Stimulated activated CD4-positive, alpha-beta T cell treated with anti-CD3 and anti-CD28 coated beads, Interleukin-15, amount 100 ng/mL, for 1 hour (primary cell): Measurements from ENCODE around the gene TMEM235.
A peak's percentile ranks its signal among the peaks of the same experiment; 100 is the strongest.
"Not testable (repeated sequence)": the region's sequence is repeated elsewhere in the genome, so short reads cannot be mapped to it uniquely, and the experiment has no call there.

Experiments
- DNase-seq, 2 donors: peaks; one replicate each; pipeline ENCODE4 v3.0.0-alpha.2; 2020; ENCODE audit warnings: low read depth in 1 of 2, low spot score in 1 of 2

The TMEM235 gene

GRCh38 chr17:78237401-78238012 is 6.1 kb downstream of the TMEM235 start:
- no peak for DNase-seq

- DNase-seq: no peak
Observed at GRCh38 chr17:78238823-78239488, 7.5 kb downstream of the TMEM235 start.

- DNase-seq: no peak
Observed at GRCh38 chr17:78239489-78239931, 8.1 kb downstream of the TMEM235 start.

- no peak for DNase-seq
Observed at GRCh38 chr17:78240012-78240655, 8.7 kb downstream of the TMEM235 start.

- no peak for DNase-seq
Observed at GRCh38 chr17:78240839-78241238, 9.4 kb downstream of the TMEM235 start.

- DNase-seq: no peak
Observed at GRCh38 chr17:78241277-78242023, 10.0 kb downstream of the TMEM235 start.

GRCh38 chr17:78242024-78242742 is 10.8 kb downstream of the TMEM235 start:
- DNase-seq: no peak

- DNase-seq: no peak
Observed at GRCh38 chr17:78247304-78247703, 15.9 kb downstream of the TMEM235 start.

GRCh38 chr17:78248051-78248914 is 16.9 kb downstream of the TMEM235 start:
- DNase-seq: no peak

GRCh38 chr17:78249074-78249817 is 17.8 kb downstream of the TMEM235 start:
- DNase-seq: no peak

- DNase-seq: no peak
Observed at GRCh38 chr17:78249818-78250806, 18.7 kb downstream of the TMEM235 start.

GRCh38 chr17:78250891-78251772 is 19.7 kb downstream of the TMEM235 start:
- DNase-seq: peak; percentile 74 to 77

- no peak for DNase-seq
Observed at GRCh38 chr17:78251773-78252103, 20.3 kb downstream of the TMEM235 start.

- DNase-seq: peak in 1 of 2 donors; percentile 50
Observed at GRCh38 chr17:78252111-78252634, 20.7 kb downstream of the TMEM235 start.

- no peak for DNase-seq
Observed at GRCh38 chr17:78252701-78253635, 21.5 kb downstream of the TMEM235 start.

GRCh38 chr17:78253636-78253945 is 22.2 kb downstream of the TMEM235 start:
- not testable (repeated sequence) for DNase-seq
